ENCODE results near the gene ASMT.
"Not testable (repeated sequence)": the region's sequence is repeated elsewhere in the genome, so short reads cannot be mapped to it uniquely, and the experiment has no call there.

The ASMT gene

GRCh38 chrX:1614927-1615326 is at the start of gene ASMT:
ASMT (plus strand) TSS chrX:1615059; CDS start chrX:1615200, 141 bp downstream.
- no peak for TF ChIP-seq CTCF (IDR thresholded peaks at IDR 0.05; ENCODE audit: low read depth, low read length)
- in situ Hi-C loops (cut with HindIII; ENCODE audit: low sequenced_read_pairs), result no loop called here
- no peak for DNase-seq (ENCODE audit: low read depth, low spot score)
- H3K4me3 ChIP-seq (ENCODE audit: low read depth, low read length), result no peak within 1 kb of the TSS

DNA sequence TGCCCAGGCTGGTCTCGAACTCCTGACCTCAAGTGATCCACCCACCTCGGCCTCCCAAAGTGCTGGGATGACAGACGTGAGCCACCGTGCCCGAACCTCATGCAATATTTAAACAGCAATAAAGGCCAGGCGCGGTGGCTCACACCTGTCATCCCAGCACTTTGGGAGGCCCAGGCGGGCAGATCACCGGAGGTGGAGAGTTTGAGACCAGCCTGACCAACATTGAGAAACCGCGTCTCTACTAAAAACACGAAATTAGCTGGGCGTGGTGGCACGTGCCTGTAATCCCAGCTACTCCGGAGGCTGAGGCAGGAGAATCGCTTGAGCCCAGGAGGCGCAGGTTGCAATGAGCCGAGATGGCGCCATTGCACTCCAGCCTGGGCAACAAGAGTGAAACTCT is 40.7 kb upstream of the ASMT start:
- DNase-seq (ENCODE audit: low read depth, low spot score); H3K4me3 ChIP-seq (ENCODE audit: low read depth, low read length); in situ Hi-C loops (cut with HindIII; ENCODE audit: low sequenced_read_pairs): not testable (repeated sequence)

DNA sequence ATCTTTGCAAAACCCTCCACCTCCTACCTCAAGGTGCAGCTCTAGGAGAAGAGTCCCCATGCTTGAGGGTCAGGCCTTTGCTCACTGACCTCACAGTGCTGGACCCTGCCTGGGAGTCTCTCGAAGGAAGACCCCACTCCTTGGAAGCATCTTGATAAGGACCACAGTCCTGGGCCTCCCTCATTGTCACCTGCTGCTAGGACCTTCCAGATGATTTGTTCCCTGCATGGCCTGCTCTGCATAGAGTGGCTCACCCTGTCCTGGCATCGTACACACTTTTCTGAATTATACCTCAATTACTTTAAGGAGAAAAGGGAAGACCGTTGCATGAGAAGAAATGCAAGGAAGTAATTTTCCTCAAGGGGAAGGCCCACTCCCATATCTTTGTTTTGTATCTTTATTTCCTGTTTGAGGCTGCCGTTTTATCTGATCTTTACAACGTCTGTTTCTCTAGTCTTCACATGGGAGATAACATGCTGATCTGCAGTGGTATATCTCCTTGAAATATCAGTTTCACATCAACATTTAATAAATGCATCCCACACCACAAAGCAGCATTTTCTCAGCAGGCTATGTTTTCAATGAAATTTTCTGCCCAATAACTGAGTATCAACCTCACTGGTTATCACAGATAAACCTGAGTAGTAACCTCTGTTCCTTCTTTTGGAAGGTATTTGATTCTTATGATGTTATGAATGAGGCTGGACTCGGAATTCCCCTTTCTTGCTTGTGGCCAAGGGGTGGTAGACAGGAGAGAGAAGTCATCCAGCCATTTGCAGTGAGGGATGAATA is 38.5 kb upstream of the ASMT start:
- in situ Hi-C loops (cut with HindIII; ENCODE audit: low sequenced_read_pairs), result no loop called here
- DNase-seq (ENCODE audit: low read depth, low spot score), result no peak
- no peak for TF ChIP-seq CTCF (IDR thresholded peaks at IDR 0.05; ENCODE audit: low read depth, low read length)
- no peak overlapping the region for H3K4me3 ChIP-seq (ENCODE audit: low read depth, low read length)

DNA sequence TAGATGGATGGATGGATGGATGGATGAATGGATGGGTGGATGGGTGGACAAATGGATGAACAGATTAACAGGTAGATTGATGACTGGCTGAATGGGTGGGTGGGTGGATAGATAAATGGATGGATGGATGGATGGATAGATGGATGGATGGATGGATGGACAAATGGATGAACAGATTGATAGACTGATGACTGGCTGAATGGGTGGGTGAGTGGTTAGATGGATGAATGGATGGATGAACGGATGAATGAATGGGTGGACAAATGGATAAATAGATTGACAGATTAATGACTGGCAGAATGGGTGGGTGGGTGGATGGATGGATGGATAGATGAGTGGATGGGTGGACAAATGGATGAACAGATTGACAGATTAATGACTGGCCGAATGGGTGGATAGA is 37.0 kb upstream of the ASMT start:
- in situ Hi-C loops (cut with HindIII; ENCODE audit: low sequenced_read_pairs), result no loop called here
- TF ChIP-seq CTCF (IDR thresholded peaks at IDR 0.05; ENCODE audit: low read depth, low read length), result no peak
- DNase-seq (ENCODE audit: low read depth, low spot score), result no peak
- H3K4me3 ChIP-seq (ENCODE audit: low read depth, low read length), result no peak overlapping the region

GRCh38 chrX:1578511-1579173 is 36.2 kb upstream of the ASMT start:
- DNase-seq (ENCODE audit: low read depth, low spot score), result no peak
- no peak for TF ChIP-seq CTCF (IDR thresholded peaks at IDR 0.05; ENCODE audit: low read depth, low read length)
- in situ Hi-C loops (cut with HindIII; ENCODE audit: low sequenced_read_pairs), result no loop called here
- no peak overlapping the region for H3K4me3 ChIP-seq (ENCODE audit: low read depth, low read length)

GRCh38 chrX:1581132-1581531 is 33.7 kb upstream of the ASMT start:
- peak; percentile 71 for TF ChIP-seq CTCF (IDR thresholded peaks at IDR 0.05; ENCODE audit: low read depth, low read length)
- peak; percentile 20 for DNase-seq (ENCODE audit: low read depth, low spot score)
- in situ Hi-C loops (cut with HindIII; ENCODE audit: low sequenced_read_pairs), result no loop called here
- H3K4me3 ChIP-seq (ENCODE audit: low read depth, low read length), result no peak overlapping the region

Measured in astrocyte of the spinal cord (primary cell).